HG03196 (cell line): ENCODE results near the gene TMEM8B.
A peak's percentile ranks its signal among the peaks of the same experiment; 100 is the strongest.

ENCODE experiments used
- ATAC-seq: cut with Tn5 transposase; IDR thresholded peaks from one replicate; pipeline ENCODE4 v1.9.1; 2021; ENCODE audit not compliant: unreplicated experiment

Gene TMEM8B, protein sequence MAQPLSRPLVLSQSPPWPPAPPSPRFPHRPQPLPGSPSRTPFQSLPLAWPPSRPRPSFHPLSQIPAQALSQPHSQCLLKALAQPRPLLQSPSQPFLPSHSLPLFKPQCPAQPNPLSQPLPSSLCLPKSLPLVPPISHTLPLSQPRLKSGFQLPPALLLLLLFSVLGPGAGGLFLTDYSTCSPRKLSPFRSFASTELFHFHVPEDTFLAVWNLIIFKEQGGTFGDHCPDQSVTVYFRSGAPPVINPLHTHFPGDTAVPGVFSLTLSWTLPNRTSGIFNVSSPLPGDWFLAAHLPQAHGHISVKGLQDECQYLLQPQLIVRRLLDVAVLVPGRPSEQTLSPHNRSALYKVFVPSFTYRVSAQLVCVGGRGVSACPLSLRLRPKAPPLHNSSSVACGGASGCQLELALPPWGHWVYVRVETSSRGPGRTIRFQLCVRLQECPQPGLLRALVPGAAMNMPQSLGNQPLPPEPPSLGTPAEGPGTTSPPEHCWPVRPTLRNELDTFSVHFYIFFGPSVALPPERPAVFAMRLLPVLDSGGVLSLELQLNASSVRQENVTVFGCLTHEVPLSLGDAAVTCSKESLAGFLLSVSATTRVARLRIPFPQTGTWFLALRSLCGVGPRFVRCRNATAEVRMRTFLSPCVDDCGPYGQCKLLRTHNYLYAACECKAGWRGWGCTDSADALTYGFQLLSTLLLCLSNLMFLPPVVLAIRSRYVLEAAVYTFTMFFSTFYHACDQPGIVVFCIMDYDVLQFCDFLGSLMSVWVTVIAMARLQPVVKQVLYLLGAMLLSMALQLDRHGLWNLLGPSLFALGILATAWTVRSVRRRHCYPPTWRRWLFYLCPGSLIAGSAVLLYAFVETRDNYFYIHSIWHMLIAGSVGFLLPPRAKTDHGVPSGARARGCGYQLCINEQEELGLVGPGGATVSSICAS

DNA sequence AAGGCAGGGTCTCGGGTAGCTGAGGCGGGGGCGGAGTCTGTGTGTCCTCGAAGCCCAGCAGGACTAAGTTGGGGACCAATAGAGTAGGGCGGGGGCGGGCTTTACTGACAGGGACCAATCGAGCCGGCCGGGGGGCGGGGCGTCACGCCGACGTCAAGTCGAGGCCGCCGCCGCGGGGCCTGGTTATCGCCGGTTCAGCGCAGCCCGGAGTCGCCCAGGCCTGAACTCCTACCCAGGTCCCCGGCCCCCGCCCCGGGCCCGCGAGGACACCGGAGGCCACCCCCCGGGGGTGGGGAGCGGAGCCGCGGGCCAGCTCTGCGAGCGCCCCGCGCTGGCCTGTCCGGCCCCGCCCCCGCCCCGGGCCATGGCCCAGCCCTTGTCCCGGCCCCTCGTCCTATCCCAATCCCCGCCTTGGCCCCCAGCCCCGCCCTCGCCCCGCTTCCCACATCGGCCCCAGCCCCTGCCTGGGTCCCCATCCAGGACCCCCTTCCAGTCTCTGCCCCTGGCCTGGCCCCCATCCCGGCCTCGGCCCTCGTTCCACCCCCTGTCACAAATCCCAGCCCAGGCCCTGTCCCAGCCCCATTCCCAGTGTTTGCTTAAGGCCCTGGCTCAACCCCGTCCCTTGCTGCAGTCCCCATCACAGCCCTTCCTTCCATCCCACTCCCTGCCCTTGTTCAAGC, at the start of gene TMEM8B:
TMEM8B (plus strand) TSS at position 145 of the 680 bp plus-strand sequence; CDS start at position 365, 220 bp downstream.
- peak; percentile 70 for ATAC-seq

DNA sequence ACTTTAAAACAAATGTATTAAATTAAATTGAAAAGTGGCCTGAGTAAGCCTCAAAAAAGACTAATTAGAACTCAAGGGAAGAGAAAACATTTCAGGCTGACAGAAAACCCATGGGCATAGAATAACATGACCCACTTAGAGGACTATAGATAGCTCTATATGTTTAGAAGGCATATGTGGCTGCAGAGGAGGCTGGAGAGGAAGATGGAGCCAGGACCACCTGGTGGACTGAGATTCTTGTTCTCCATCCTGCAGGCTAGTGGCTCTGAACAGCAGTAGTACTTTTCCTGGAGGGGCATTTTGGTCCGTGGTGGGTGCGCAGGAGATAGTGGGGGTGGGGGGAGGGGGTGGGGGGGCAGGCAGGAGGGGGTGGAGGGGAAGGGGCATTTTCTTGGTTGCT, 48.0 kb upstream of the TMEM8B start:
- no peak for ATAC-seq

DNA sequence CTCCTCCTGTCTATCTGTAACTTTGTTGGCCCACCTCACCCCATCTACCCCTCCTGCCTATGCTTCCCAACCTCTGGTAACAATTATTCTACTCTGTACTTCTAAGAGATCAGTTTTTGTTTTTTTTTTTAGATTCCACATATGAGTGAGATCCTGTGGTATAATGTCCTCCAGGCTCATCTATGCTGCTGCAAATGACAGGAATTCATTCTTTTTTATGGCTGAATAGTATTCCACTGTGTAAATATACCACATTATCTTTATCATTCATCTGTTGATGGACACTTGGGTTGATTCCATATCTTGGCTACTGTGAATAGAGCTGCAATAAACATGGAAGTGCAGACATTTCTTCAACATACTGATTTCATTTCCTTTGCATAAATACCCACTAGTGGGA, 45.6 kb upstream of the TMEM8B start:
- no peak for ATAC-seq

DNA sequence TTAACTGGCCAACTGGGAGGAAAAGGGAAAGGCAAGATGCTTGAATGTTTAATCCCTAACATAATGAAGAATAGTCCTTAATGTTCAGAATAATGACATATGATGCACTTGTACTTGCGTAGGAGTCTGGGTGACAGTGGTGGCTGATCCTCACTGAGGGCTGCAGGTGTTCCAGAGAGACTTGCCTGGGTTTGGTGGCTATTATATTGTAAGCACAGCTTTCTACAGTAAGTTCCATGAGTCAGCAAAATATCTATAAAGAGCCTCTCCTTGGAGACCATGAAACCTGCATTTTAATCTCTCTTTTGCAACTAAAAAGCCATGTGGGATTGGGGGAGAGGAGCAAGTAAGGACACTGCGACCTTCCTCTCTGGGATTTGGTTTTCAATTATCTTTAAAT, 39.5 kb upstream of the TMEM8B start:
- ATAC-seq: no peak

DNA sequence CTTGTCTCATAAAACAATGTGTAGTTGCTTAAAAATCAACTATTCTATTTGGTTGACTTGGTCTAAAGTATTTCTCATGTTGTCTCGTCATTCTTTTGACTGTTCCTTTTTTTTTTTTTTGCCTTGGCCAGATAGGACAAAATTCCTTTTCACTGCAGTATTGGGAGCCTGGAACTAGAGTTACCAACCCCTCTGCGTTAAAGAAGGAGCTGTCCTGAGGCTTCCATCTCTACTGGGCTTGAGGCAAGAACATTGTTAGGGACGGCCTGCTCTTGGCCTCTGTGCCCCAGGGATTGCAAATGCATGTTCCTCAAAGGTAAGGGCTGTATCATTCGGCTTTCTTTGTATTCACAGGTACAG, 39.0 kb upstream of the TMEM8B start:
- ATAC-seq: no peak

DNA sequence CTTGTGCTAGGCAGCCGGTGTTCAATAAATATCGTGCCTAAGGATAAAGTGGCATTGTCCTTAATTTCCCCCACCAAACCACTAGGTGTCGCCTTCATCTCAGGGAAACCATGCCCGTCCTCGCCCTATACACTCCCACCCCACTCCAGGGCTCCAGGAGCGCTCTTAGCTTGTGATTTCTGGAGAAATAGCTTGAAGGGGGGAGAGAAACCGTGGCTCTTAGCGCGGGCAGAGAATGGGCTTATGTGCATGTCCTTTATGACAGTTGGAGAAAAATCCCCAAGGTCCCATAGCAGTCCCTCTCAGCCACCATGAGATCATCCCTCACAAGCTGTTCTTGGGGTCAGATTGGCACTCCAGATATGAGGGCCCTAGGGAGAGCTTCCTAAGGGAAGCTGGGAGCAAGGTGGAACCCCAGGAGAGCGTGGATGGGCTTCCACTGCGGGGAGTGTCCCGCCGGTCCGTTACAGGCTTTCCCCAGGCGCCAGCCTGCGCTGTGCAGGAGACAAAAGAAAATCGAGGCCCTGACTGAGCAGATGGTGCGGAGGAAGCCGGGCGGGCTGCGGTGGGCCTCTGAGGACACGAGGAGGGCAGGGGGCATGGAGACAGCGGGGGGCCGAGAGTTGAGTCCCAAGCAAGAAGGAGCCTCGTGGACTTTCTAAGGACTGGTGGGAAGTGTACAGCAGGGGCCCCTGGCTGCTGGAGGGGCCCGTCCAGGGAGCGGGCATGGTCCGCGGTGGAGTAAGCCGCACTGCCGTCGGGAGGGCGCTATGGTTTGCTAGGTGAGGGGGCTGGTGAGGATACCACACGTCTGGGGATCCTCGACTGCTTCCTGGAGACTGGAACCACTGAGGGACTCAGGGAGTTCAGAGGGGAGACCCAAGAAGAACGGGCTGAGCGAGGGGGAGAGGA, 38.4 kb upstream of the TMEM8B start:
- no peak for ATAC-seq

DNA sequence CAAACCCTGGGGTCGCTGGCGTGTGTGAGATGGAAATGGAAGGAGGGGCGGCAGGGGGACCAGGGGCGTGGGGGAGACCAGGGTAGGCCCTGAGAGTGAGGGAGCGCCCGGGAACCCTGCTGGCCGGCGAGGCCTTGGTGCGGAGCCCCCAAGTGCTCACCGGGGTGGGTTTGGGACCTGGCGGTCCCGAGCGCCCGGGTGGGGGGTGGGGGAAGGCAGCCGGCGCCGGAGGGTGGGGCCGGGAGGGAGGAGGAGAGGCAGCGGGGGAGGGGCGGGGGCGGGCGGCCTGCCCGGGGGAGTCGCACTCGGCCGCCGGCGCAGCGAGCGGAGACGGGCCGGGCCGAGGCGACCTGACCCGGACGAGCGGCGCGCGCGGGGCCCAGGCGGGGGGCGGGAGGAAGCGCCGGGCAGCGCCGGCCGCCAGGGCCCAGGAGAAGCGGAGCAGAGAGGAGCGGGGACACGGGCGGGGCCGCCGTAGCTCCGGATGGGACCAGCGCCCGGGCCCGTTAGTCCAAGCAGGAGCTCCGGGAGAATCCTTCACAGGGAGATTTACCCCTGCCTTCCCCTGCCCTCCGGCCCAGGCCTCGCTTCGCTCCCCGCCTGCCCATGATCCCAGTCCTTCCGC, 37.6 kb upstream of the TMEM8B start, which contains the start of gene NPR2:
NPR2 (plus strand) TSS at position 295 of the 625 bp plus-strand sequence. CDS start 818 bp downstream, outside the sequence.
- ATAC-seq: no peak

DNA sequence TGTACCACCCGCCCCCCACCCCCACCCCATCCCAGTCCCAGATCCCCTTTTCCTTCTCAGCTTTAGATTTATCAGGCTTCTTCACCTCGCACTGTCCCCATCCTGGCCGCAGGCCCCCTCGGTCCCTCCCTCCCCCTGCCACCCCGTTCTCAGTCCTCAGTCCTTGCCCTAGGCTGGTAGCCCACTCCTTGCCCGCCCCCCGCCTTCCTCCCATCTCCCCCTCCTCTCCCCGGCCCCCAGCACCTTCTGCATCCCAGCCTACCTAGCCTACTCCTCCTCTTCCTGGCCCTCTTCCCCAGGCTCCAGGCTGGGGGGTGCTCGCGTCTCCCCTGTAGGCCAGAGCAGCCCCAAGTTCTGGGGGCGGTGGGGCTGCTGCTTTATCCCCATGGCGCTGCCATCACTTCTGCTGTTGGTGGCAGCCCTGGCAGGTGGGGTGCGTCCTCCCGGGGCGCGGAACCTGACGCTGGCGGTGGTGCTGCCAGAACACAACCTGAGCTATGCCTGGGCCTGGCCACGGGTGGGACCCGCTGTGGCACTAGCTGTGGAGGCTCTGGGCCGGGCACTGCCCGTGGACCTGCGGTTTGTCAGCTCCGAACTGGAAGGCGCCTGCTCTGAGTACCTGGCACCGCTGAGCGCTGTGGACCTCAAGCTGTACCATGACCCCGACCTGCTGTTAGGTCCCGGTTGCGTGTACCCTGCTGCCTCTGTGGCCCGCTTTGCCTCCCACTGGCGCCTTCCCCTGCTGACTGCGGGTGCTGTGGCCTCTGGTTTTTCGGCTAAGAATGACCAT, 36.8 kb upstream of the TMEM8B start:
- no peak for ATAC-seq

DNA sequence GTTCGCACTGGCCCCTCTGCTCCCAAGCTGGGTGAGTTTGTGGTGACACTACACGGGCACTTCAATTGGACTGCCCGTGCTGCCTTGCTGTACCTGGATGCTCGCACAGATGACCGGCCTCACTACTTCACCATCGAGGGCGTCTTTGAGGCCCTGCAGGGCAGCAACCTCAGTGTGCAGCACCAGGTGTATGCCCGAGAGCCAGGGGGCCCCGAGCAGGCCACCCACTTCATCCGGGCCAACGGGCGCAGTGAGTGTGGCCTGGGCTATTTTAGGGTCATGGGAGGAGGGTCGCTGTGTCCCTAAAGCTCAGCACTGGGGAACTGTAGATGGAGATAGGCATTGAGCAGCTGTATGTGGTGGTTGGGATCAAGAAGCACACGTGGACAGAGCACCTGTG, 36.2 kb upstream of the TMEM8B start:
- no peak for ATAC-seq

DNA sequence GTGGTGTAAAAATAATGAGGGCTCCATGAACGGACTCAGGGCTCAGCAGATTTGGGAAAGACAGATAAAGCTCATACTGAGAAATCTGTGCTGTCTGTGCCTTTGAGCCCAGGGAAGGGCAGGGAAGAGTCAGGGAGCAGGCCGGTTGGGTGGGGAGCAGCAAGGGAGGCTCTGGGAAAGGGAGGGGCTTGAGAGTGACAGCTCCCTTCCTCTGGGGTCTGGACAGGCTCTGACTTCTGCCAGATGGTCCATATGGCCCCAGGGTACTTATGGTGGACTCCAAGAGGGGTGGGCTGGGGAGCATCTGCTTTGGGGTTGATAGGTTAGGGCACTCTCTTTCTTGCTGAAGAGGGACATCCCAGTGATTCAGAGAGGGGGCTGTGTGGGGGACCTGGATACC, 35.6 kb upstream of the TMEM8B start:
- ATAC-seq: no peak

DNA sequence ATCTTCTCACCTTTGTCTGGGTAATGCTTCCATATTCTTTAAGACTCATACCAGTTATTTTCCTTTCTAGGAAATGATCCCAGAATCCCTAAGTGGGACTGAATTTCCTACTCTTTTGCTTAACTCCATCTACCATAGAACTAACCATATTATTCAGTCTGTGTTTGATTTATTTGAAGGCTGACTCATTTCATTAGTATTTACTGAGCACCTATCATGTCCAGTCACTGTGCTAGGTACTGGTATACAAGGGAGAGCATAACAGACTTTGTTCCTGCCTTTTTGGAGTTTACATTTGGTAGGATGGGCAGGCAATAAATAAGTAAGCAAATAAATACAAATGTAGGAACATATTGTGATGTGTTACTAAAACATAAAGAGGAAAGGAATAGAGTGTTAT, 33.3 kb upstream of the TMEM8B start:
- no peak for ATAC-seq

DNA sequence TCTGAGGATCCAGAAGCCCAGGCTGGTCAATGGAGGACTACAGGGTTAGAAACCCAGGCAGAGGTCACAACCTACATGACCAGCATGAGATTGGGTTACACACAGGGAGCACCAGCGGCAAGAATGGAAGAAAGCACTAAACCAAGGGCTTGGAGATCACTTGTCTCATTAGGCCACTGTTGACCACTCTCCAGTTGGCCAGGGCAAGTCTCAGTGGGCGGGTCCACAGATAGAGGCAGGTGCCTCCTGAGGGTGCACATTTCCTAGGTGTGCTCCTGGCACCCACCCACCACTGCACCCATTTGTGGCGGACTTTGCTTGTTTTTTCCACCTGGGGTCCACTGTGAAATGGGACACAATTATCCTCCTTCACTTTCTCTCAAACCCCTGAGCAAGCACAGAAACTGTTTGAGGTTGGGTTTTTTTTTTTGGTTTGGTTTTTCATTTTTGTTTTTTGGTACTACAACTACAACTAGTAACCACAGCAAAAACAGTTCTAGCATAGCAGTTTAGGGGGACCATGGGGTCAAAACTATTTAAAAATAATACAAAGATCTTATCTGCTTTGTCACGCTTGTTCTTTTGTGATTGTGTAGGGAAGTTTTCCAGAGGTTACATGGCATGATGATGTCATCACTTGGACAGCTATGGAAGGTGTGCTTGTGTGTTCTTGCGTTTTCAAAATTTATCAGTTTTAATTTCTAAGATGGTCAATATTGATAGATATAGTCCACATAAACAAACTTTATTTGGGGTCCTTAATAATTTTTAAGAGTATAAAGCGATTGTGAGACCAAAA, 31.5 kb upstream of the TMEM8B start:
- ATAC-seq: no peak

DNA sequence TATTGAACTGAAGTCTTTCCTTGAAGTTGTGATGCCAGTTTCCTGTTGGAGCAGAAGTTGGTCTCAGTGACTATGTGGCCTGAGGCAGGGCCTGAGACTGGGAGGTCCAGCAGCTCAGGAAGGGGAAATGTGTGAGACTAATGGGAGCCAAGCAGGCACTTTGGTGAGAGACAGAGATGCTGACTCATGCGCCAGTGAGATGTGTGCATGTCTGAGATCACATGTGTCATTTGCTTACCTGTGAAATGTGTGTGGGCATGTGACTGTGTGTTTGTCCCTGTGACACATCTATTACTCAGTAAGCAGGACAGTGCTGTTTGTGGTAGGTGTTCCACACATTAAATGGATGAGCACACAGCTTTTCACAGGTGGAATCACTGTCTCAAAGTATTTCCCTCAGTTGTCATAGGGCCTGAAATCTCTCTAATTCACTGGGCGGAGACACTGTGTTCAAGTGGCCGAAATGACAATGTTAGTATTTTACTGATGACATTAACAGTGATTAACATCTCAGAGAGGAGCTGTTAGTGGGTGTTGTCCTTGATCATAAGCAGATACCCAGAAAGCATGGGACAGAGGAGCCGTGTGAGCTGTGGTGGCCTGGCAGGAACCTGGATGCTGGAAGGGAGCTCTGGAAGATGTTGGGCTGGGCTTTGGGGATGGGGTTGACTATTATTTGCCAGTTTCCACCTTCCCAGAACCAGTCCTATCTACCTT, 30.2 kb upstream of the TMEM8B start:
- ATAC-seq: no peak

DNA sequence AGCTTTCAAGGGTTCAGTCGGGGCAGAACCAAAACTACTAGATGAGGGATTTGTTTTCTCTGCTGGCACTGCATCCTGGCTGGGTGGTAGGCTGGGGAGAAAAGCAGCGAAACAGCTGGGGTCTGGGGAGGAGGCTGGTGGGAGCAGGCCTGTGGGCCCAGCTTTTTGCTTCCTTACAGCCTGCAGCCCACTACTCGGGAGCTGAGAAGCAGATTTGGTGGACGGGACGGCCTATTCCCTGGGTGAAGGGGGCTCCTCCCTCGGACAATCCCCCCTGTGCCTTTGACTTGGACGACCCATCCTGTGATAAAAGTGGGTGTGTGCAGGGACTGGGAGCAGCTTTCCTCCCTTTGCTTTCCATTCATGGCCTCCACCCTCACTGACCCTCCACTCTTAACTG, 28.5 kb upstream of the TMEM8B start:
- ATAC-seq: no peak

DNA sequence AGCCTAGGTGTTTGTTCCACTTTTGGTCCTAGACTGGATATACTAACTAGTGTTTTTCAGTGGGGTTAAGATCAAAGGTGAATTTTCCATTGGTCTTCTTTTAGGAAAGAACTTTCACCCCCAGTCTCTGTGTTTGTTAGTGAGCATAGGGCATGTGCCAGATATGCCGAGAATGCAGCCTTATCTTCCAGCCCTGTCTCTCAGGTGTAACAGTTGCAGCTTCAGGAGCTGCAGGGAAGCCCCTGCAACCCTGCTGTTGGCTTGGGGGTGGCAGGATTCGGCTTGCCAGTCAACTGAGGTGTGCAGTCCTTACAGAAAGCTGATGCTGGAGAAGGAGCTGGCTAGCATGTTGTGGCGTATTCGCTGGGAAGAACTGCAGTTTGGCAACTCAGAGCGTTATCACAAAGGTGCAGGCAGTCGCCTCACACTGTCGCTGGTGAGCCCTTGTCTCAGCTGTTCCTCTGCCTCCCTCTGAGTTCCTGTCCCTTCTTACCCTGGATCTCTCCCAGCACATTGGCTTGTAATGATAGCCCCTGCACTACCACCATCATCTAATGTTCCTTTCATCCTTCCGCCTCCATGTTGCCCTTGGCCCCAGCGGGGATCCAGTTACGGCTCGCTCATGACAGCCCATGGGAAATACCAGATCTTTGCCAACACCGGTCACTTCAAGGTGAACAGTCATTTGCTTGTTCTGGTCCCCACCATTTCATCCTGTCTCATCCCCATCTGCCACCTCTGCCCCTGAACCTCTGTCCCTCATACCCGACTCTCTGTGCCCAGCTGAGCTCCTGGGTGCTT, 27.5 kb upstream of the TMEM8B start:
- no peak for ATAC-seq

DNA sequence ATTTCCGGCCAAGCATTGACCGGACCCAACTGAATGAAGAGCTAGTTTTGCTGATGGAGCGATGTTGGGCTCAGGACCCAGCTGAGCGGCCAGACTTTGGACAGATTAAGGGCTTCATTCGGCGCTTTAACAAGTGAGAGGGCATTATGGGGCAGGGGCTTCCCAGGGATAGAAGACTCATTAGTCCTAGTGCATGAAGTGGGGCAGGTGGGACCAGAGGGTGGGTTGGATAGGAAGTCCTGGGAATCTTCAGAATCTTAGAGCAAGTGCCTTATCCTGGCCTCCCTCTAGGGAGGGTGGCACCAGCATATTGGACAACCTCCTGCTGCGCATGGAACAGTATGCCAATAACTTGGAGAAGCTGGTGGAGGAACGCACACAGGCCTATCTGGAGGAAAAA, 22.9 kb upstream of the TMEM8B start:
- no peak for ATAC-seq

DNA sequence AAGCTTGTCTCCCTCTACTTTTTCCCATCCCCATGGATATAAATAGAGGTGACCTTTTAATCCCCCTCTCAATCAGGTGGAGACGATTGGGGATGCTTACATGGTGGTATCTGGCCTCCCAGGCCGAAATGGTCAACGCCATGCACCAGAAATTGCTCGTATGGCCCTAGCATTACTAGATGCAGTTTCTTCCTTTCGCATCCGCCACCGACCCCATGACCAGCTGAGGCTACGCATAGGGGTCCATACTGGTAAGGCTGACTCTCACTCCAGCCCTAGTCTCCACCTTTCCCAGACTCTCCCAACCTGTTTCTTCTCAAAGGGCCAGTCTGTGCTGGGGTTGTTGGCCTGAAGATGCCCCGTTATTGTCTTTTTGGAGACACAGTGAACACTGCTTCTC, 20.6 kb upstream of the TMEM8B start:
- no peak for ATAC-seq
